Esophagus muscularis mucosa (tissue), 3 donors: Measurements from ENCODE around the gene SPECC1.

Source experiments
- CTCF ChIP-seq, 3 experiments: fragments of 200-600 bp in 2 of 3; fragments of 450-650 bp in 1 of 3; sonication (generic) in 2 of 3; IDR thresholded peaks; one replicate each; pipeline ENCODE4 v1.5.1; 2017 to 2019; ENCODE audit warnings: antibody characterized with exemption in 3 of 3, mild to moderate bottlenecking in 2 of 3, moderate library complexity in 1 of 3
- POLR2AphosphoS5 ChIP-seq, 2 donors: sonication (generic); formaldehyde crosslinking; IDR thresholded peaks; one replicate each; pipeline ENCODE4 v1.6.1; 2017; ENCODE audit warnings: antibody characterized with exemption in 2 of 2

- peak in 1 of 2 donors; percentile 20 for TF ChIP-seq POLR2AphosphoS5 (IDR thresholded peaks at IDR 0.05)
- TF ChIP-seq CTCF (IDR thresholded peaks at IDR 0.05) = no peak
Measured at GRCh38 chr17:20066253-20066652, 57.1 kb downstream of the SPECC1 start.
